Liver (tissue), 9 donors: Measurements from ENCODE around the gene ULBP1. TPM values are rescaled to one million over a fixed set of nuclear protein-coding genes. Genes with fewer than 3 reads are reported as not detected.
"Not testable (repeated sequence)": the region's sequence is repeated elsewhere in the genome, so short reads cannot be mapped to it uniquely, and the experiment has no call there.

Experiments used
- DNase-seq: peaks from one replicate; pipeline ENCODE4 v3.0.0-alpha.2; 2017; ENCODE audit warnings: low spot score
- H3K27ac ChIP-seq, 2 donors: one replicate each; pipeline ENCODE4 v1.7.0; 2013; ENCODE audit warnings: inconsistent platforms in 2 of 2, low read length in 2 of 2, control low read depth in 1 of 2, low read depth in 1 of 2, mild to moderate bottlenecking in 1 of 2
- H3K27me3 ChIP-seq, 4 donors: one replicate each; pipeline versions ENCODE4 v1.6.1 to v1.7.0; 2013; ENCODE audit warnings: low read length in 3 of 4, inconsistent platforms in 1 of 4, mild to moderate bottlenecking in 1 of 4, moderate library complexity in 1 of 4; ENCODE audit not compliant: control insufficient read depth in 4 of 4, insufficient read depth in 4 of 4
- H3K36me3 ChIP-seq, 4 donors: one replicate each; pipeline versions ENCODE4 v1.6.1 to v1.7.0; 2013; ENCODE audit warnings: low read length in 3 of 4, mild to moderate bottlenecking in 3 of 4, low read depth in 1 of 4, moderate library complexity in 1 of 4; ENCODE audit not compliant: control insufficient read depth in 4 of 4, insufficient read depth in 3 of 4
- H3K4me1 ChIP-seq, 4 donors: one replicate each; pipeline versions ENCODE4 v1.6.1 to v1.7.0; 2013; ENCODE audit warnings: low read length in 3 of 4, mild to moderate bottlenecking in 3 of 4, moderate library complexity in 1 of 4; ENCODE audit not compliant: control insufficient read depth in 4 of 4, insufficient read depth in 4 of 4
- H3K4me3 ChIP-seq, 3 donors: one replicate each; pipeline versions ENCODE4 v1.6.1 to v1.7.0; 2013; ENCODE audit warnings: low read length in 3 of 3, control low read depth in 1 of 3, low read depth in 1 of 3, mild to moderate bottlenecking in 1 of 3
- H3K9ac ChIP-seq, 2 donors: one replicate each; pipeline ENCODE4 v1.7.0; 2013; ENCODE audit warnings: low read length in 2 of 2, mild to moderate bottlenecking in 2 of 2, moderate library complexity in 2 of 2, control low read depth in 1 of 2, low read depth in 1 of 2
- H3K9me3 ChIP-seq, 4 donors: one replicate each; pipeline versions ENCODE4 v1.6.1 to v1.7.0; 2013; ENCODE audit warnings: low read length in 3 of 4; ENCODE audit not compliant: control insufficient read depth in 4 of 4
- CTCF ChIP-seq: fragments of 150-350 bp; IDR thresholded peaks from 2 replicates; pipeline ENCODE4 v1.5.1; 2017; ENCODE audit warnings: improper control_type of control experiment, low read depth, low read length; ENCODE audit not compliant: missing input control
- EGR1 ChIP-seq, 2 donors: IDR thresholded peaks; 2 replicates each; pipeline ENCODE4 v1.6.1; 2016 to 2018; ENCODE audit warnings: antibody characterized with exemption in 2 of 2, low read depth in 2 of 2
- GABPA ChIP-seq, 2 donors: IDR thresholded peaks in 1 of 2; conservative IDR thresholded peaks in 1 of 2; 2 replicates each; pipeline ENCODE4 v1.6.1; 2016; ENCODE audit warnings: antibody characterized with exemption in 2 of 2, mild to moderate bottlenecking in 1 of 2, moderate library complexity in 1 of 2
- HNF4G ChIP-seq: IDR thresholded peaks from 2 replicates; pipeline ENCODE4 v1.6.1; 2016; ENCODE audit warnings: antibody characterized with exemption
- REST ChIP-seq: IDR thresholded peaks from 2 replicates; pipeline ENCODE4 v1.6.1; 2016; ENCODE audit warnings: antibody characterized with exemption, mild to moderate bottlenecking
- RXRA ChIP-seq, 2 donors: IDR thresholded peaks; 2 replicates each; pipeline ENCODE4 v1.6.1; 2017 to 2018; ENCODE audit warnings: antibody characterized with exemption in 2 of 2, mild to moderate bottlenecking in 1 of 2
- TAF1 ChIP-seq: conservative IDR thresholded peaks from 2 replicates; pipeline ENCODE4 v1.6.1; 2016; ENCODE audit warnings: antibody characterized with exemption, mild to moderate bottlenecking
- ZBTB33 ChIP-seq: IDR thresholded peaks from 2 replicates; pipeline ENCODE4 v1.6.1; 2016; ENCODE audit warnings: antibody characterized with exemption
- WGBS: extraction: QIAGEN DNeasy Blood & Tissue Kit; methylation state at CpG from one replicate; pipeline ENCODE4 v1.1.7; 2013; 5-methylcytosine and 5-hydroxymethylcytosine counted together
- polyA plus RNA-seq, 2 donors: library from polyadenylated mRNA; stranded (reverse) in 1 of 2; unstranded in 1 of 2; fragments of 200-250 nt in 1 of 2; fragments of >200 nt in 1 of 2; fragmentation: Nextera tagmentation in 1 of 2; extraction: Ambion mirVana in 1 of 2; gene quantifications; one replicate each; pipeline versions ENCODE4 v1.2.1 to v1.2.3, GENCODE V29; 2013 to 2015
- total RNA-seq, 2 donors: library from RNA; depleted of rRNA; stranded (reverse); fragments of >200 nt; gene quantifications; one replicate each; pipeline ENCODE4 v1.2.3, GENCODE V29; 2014
- donor health status: healthy.
- donor health status: healthy.
- donor health status: healthy.
- donor health status: healthy.
- donor health status: healthy.

ULBP1 gene
- total and polyA plus RNA-seq, 4 donors = under 0.01 to 0.05 (median 0.03) TPM; not detected in 1

- no peak for TF ChIP-seq GABPA (IDR thresholded peaks at IDR 0.05 in 1 of 2, conservative IDR thresholded peaks at IDR 0.05 in 1 of 2)
- no peak for TF ChIP-seq ZBTB33
- TF ChIP-seq RXRA (IDR thresholded peaks at IDR 0.05) = no peak
Measured at GRCh38 chr6:149969635-149970034, 5.9 kb downstream of the ULBP1 start (continued).

GRCh38 chr6:149974394-149974793, 10.7 kb downstream of the ULBP1 start:
- 59% methylated on average over 6 of the region's 6 CpGs for WGBS
- not testable (repeated sequence) for H3K27ac ChIP-seq, H3K9me3 ChIP-seq, H3K36me3 ChIP-seq, DNase-seq, H3K4me3 ChIP-seq, H3K27me3 ChIP-seq, H3K4me1 ChIP-seq, H3K9ac ChIP-seq

GRCh38 chr6:149974825-149975224, 11.1 kb downstream of the ULBP1 start:
- no peak overlapping the region for H3K27ac ChIP-seq
- 42% methylated on average over 3 of the region's 3 CpGs for WGBS
- H3K36me3 ChIP-seq = no peaks in the 10 kb centered on the region
- no peak for DNase-seq
- H3K9me3 ChIP-seq = no peaks in the 10 kb centered on the region
- TF ChIP-seq GABPA (IDR thresholded peaks at IDR 0.05 in 1 of 2, conservative IDR thresholded peaks at IDR 0.05 in 1 of 2) = no peak
- TF ChIP-seq TAF1 = no peak
- TF ChIP-seq ZBTB33 = no peak
- no peak for TF ChIP-seq EGR1 (IDR thresholded peaks at IDR 0.05; ENCODE audit: low read depth in 2 of 2)
- TF ChIP-seq REST = no peak
- TF ChIP-seq CTCF = no peak
- no peak for TF ChIP-seq RXRA (IDR thresholded peaks at IDR 0.05)
- TF ChIP-seq HNF4G = no peak
- H3K4me3 ChIP-seq = no peak overlapping the region
- peaks cover 0 to 6% (median under 1%) of the 10 kb centered on the region in 4 donors for H3K27me3 ChIP-seq
- no peak overlapping the region for H3K9ac ChIP-seq
- no peaks in the 10 kb centered on the region for H3K4me1 ChIP-seq
